Neural cell (in vitro differentiated cells): ENCODE measurements around the gene RASL10A.
"Not testable (repeated sequence)": the region's sequence is repeated elsewhere in the genome, so short reads cannot be mapped to it uniquely, and the experiment has no call there.

Experiments used
- CTCF ChIP-seq: fragments of 450-650 bp; IDR thresholded peaks from 2 replicates; pipeline ENCODE4 v1.5.1; 2014; ENCODE audit warnings: antibody characterized with exemption, mild to moderate bottlenecking, moderate library complexity; ENCODE audit not compliant: poor library complexity, severe bottlenecking
- EZH2 ChIP-seq: fragments of 200-600, 300-800 bp; shearing (Covaris generic), sonication (generic); IDR thresholded peaks from 2 replicates; pipeline ENCODE4 v1.6.1; 2014; ENCODE audit warnings: antibody characterized with exemption, low read length, borderline replicate concordance, mild to moderate bottlenecking; ENCODE audit not compliant: insufficient read depth, poor library complexity, severe bottlenecking

GRCh38 chr22:29344889-29345288, 29.4 kb upstream of the RASL10A start:
- TF ChIP-seq CTCF, EZH2: not testable (repeated sequence)
